HepG2 (cell line): ENCODE measurements around the gene LHX5. TPM values are rescaled to one million over a fixed set of nuclear protein-coding genes. Genes with fewer than 3 reads are reported as not detected.

Source experiments
- ATAC-seq: fragments of 200-7000 bp; cut with Tn5 transposase; 3 replicates; pipeline ENCODE4 v1.9.1; 2020; ENCODE audit warnings: mild to moderate bottlenecking, moderate library complexity
- BruUV-seq: library from RNA; stranded (reverse); fragments of 400-500 nt; replicated peaks from 2 replicates; lab custom pipeline; 2021; lab: Mats Ljungman, UMichigan
- CTCF ChIA-PET: fragments of 300-600 bp; formaldehyde crosslinking; extraction: SDS; loops from one replicate; lab custom pipeline; 2021; ENCODE audit warnings: low total read pairs, inconsistent platforms, low intra/inter-chr PET ratio; lab: Yijun Ruan, JAX
- POLR2A ChIA-PET: fragments of 350-600 bp; sonication (Branson Sonifier 250); formaldehyde crosslinking; loops from one replicate; lab custom pipeline; 2020; ENCODE audit warnings: antibody characterized with exemption, inconsistent platforms; lab: Yijun Ruan, JAX
- DNase-seq: peaks from one replicate; pipeline ENCODE4 v3.0.0-alpha.2; 2015; ENCODE audit warnings: low spot score
- FAIRE-seq: peaks from 3 replicates; lab custom pipeline; 2011; peaks lifted over from hg19 to GRCh38; lab: Jason Lieb, UNC
- H2AFZ ChIP-seq: one replicate; pipeline ENCODE4 v1.6.1; 2011; ENCODE audit warnings: low read length, inconsistent platforms
- H3K27ac ChIP-seq: fragments of 300-600 bp; 3 replicates; pipeline ENCODE4 v1.8.0; 2011; ENCODE audit warnings: mixed run types, mild to moderate bottlenecking, mixed read lengths, low read length, inconsistent platforms; ENCODE audit not compliant: insufficient read depth; ENCODE audit errors: extremely low read length
- H3K27me3 ChIP-seq, 2 experiments: fragments of 200-600 bp in 1 of 2; 2 replicates in 1 of 2; 3 replicates in 1 of 2; pipeline versions ENCODE4 v1.6.0 to v1.8.0; 2011; ENCODE audit warnings: low read length in 2 of 2, mild to moderate bottlenecking in 2 of 2, moderate library complexity in 2 of 2, inconsistent platforms in 1 of 2; ENCODE audit not compliant: insufficient read depth in 2 of 2, control insufficient read depth in 1 of 2
- H3K36me3 ChIP-seq, 2 experiments: fragments of 200-600 bp in 1 of 2; replicated peaks in 1 of 2; 2 replicates in 1 of 2; 3 replicates in 1 of 2; pipeline versions ENCODE4 v1.5.1 to v1.8.0; 2011; ENCODE audit warnings: low read length in 2 of 2, inconsistent platforms in 1 of 2; ENCODE audit not compliant: insufficient read depth in 2 of 2, control insufficient read depth in 1 of 2
- H3K4me1 ChIP-seq: 2 replicates; pipeline ENCODE4 v1.5.1; 2012; ENCODE audit warnings: low read length, inconsistent platforms; ENCODE audit not compliant: insufficient read depth
- H3K4me2 ChIP-seq: 2 replicates; pipeline ENCODE4 v1.6.0; 2011; ENCODE audit warnings: low read depth, low read length, inconsistent platforms
- H3K4me3 ChIP-seq, 3 experiments: fragments of 200-600 bp in 1 of 3; sonication (generic), shearing (Covaris generic) in 1 of 3; replicated peaks in 1 of 3; 2 replicates each; pipeline ENCODE4 v1.5.1; 2011 to 2016; ENCODE audit warnings: low read length in 3 of 3, inconsistent platforms in 2 of 3, low read depth in 2 of 3, mild to moderate bottlenecking in 2 of 3, control low read depth in 1 of 3, mixed read lengths in 1 of 3; ENCODE audit not compliant: insufficient read depth in 1 of 3
- H3K79me2 ChIP-seq: one replicate; pipeline ENCODE4 v1.6.1; 2011; ENCODE audit warnings: low read length, inconsistent platforms; ENCODE audit not compliant: insufficient read depth
- H3K9ac ChIP-seq: 2 replicates; pipeline ENCODE4 v1.6.0; 2011; ENCODE audit warnings: mild to moderate bottlenecking, low read depth, low read length, inconsistent platforms; ENCODE audit not compliant: insufficient read depth
- H3K9me3 ChIP-seq: 2 replicates; pipeline ENCODE4 v1.5.1; 2012; ENCODE audit warnings: mild to moderate bottlenecking, low read length
- H4K20me1 ChIP-seq: 2 replicates; pipeline ENCODE4 v1.6.0; 2011; ENCODE audit warnings: inconsistent platforms, mild to moderate bottlenecking, low read length, moderate library complexity; ENCODE audit not compliant: insufficient read depth
- DNMT1 ChIP-seq: sonication (generic); formaldehyde crosslinking; IDR thresholded peaks from 2 replicates; pipeline ENCODE4 v1.5.1; 2020; ENCODE audit warnings: mild to moderate bottlenecking, missing genetic modification reagents
- HDAC1 ChIP-seq: sonication (generic); formaldehyde crosslinking; IDR thresholded peaks from 2 replicates; pipeline ENCODE4 v1.5.1; 2020; ENCODE audit warnings: mild to moderate bottlenecking, missing genetic modification reagents
- PHF20 ChIP-seq: sonication (generic); formaldehyde crosslinking; IDR thresholded peaks from 2 replicates; pipeline ENCODE4 v1.5.0; 2020; ENCODE audit warnings: mild to moderate bottlenecking, missing genetic modification reagents
- PHF8 ChIP-seq: sonication (generic); formaldehyde crosslinking; IDR thresholded peaks from 2 replicates; pipeline ENCODE4 v1.5.0; 2020; ENCODE audit warnings: missing genetic modification reagents
- TIGD3 ChIP-seq: sonication (generic); formaldehyde crosslinking; IDR thresholded peaks from 2 replicates; pipeline ENCODE4 v1.5.1; 2020; ENCODE audit warnings: mild to moderate bottlenecking, missing genetic modification reagents, borderline replicate concordance
- ZNF20 ChIP-seq: sonication (generic); formaldehyde crosslinking; IDR thresholded peaks from 2 replicates; pipeline ENCODE4 v1.4.0; 2020; ENCODE audit warnings: mild to moderate bottlenecking, moderate library complexity, missing genetic modification reagents
- ZNF263 ChIP-seq: sonication (generic); formaldehyde crosslinking; IDR thresholded peaks from 2 replicates; pipeline ENCODE4 v1.4.0; 2020; ENCODE audit warnings: missing genetic modification reagents
- ZNF530 ChIP-seq: sonication (generic); formaldehyde crosslinking; IDR thresholded peaks from 2 replicates; pipeline ENCODE4 v1.5.0; 2020; ENCODE audit warnings: low read depth, mild to moderate bottlenecking, missing genetic modification reagents
- WGBS: methylation state at CpG from one replicate; pipeline ENCODE4 v1.1.6; 2017; ENCODE audit warnings: low lambda C conversion rate; 5-methylcytosine and 5-hydroxymethylcytosine counted together
- in situ Hi-C: cut with HindIII; loops from 2 replicates; pipeline ENCODE4 v1.10.0; 2017; ENCODE audit warnings: low pct_unique_long_range_greater_than_20kb; ENCODE audit not compliant: extremely low pct_ligation_motif_present
- intact Hi-C: fragments of 100-400 bp; cut with micrococcal nuclease; formaldehyde crosslinking; loops from one replicate; pipeline ENCODE4 v1.10.0; 2022; ENCODE audit not compliant: unreplicated experiment
- polyA plus RNA-seq, 8 experiments: library from polyadenylated mRNA; depleted of rRNA in 3 of 8; stranded (reverse) in 7 of 8; unstranded in 1 of 8; fragments of >200 nt; fragmentation: Illumina TruSeq in 4 of 8; extraction: Trizol in 4 of 8; gene quantifications; 2 replicates each; pipeline versions ENCODE4 v1.2.1 to v1.2.3, GENCODE V29; 2011 to 2016; ENCODE audit warnings: low read depth in 4 of 8, missing spikeins in 1 of 8, mixed read lengths in 1 of 8; ENCODE audit not compliant: insufficient read depth in 1 of 8
- total RNA-seq, 5 experiments: library from RNA; depleted of rRNA; stranded (reverse); fragments of >200 nt; fragmentation: Illumina TruSeq; extraction: Trizol; gene quantifications; 2 replicates each; pipeline ENCODE4 v1.2.3, GENCODE V29; 2016; ENCODE audit warnings: low read depth in 1 of 5
- TF ChIP-seq, protein P1 (sequence below): sonication (generic); formaldehyde crosslinking; IDR thresholded peaks from 2 replicates; pipeline ENCODE4 v1.8.0; 2022; ENCODE audit warnings: missing genetic modification reagents, mild to moderate bottlenecking, inconsistent platforms, borderline replicate concordance
- TF ChIP-seq, protein P2 (sequence below): sonication (generic); formaldehyde crosslinking; IDR thresholded peaks from 2 replicates; pipeline ENCODE4 v1.9.0; 2021; ENCODE audit warnings: mild to moderate bottlenecking, missing genetic modification reagents

LHX5 gene
- total and polyA plus RNA-seq, 2 of the 13 experiments (the other 11 are each of a cell fraction or from before 2014, with no cell fraction given): not detected

DNA sequence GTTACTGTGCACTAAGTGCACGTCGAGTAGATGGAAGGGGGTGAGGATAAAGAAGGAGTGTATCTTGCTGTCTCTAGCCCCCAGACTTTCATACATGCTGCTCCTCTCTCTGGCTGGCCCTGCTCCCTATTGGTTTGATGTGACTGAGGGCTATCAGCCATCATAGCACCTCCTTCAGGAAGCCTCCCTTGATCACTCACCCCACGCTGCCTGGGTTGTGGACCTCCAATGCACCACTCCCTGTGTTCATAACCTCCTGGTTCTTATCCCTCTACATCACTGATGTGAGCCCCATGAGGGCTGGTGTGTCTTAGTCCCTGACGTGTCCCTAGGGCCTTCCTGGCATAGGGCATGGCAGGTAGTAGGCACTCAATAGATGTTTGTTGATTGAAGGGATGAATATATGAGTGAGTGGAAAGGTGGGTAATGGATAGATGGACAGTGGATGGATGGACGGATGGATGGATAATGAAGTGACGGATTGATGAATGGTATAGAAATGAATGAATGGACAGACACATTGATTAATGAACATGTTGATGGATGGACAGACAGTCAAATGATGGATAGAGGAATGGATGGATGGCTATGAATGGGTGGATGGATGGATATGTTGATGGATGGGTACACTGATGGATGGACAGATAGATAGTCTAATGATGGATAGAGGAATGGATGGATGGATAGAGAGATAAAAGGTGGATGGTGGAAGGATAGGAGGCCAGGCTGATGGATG lies 34.5 kb downstream of the LHX5 start:
- Histone ChIP-seq H4K20me1 (no peaks in the 10 kb centered on the region), H3K27me3 (peaks cover 0 to 19% of the 10 kb centered on the region in 2 experiments; a peak in 1 of 5 replicates), H3K27ac (no peak overlapping the region), H3K9me3 (no peaks in the 10 kb centered on the region), H3K4me1 (peaks cover 7% of the 10 kb centered on the region; the same call in 1 of the 2 replicates), H2AFZ (no peak overlapping the region), H3K4me3 (no peak overlapping the region), H3K4me2 (no peak overlapping the region), H3K79me2 (no peaks in the 10 kb centered on the region), H3K9ac (no peak overlapping the region), H3K36me3 (no peaks in the 10 kb centered on the region)
- DNase-seq: no peak
- POLR2A ChIA-PET: no interaction called here
- no peak for ATAC-seq
- 22% methylated on average over 6 of the region's 6 CpGs for WGBS
- in situ Hi-C loops (loop anchor here (10.0 kb wide), 1 partner anchor 478 kb away; no protein-coding TSS in a partner anchor), intact Hi-C loops (no loop called here)
- no TSS peak for BruUV-seq
- no peak for FAIRE-seq
- TF ChIP-seq DNMT1 (CRISPR knock-in tag) (no peak), ZNF20 (CRISPR knock-in tag) (no peak), TIGD3 (CRISPR knock-in tag) (no peak), PHF20 (CRISPR knock-in tag) (no peak), ZNF530 (no peak), PHF8 (CRISPR knock-in tag) (no peak), ZNF263 (CRISPR knock-in tag) (no peak), HDAC1 (CRISPR knock-in tag) (no peak)
- TF ChIP-seq, protein P1, sequence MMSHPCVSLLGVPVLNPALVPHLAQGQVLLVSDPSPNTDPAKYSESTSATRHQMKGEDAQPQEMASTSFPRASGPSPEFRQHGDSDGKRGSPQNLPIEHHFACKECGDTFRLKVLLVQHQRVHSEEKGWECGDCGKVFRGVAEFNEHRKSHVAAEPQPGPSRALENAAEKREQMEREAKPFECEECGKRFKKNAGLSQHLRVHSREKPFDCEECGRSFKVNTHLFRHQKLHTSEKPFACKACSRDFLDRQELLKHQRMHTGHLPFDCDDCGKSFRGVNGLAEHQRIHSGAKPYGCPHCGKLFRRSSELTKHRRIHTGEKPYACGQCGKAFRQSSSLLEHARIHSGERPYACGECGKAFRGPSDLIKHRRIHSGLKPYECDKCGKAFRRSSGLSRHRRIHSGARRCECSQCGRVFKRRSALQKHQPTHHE (CRISPR knock-in tag): no peak
- TF ChIP-seq, protein P2, sequence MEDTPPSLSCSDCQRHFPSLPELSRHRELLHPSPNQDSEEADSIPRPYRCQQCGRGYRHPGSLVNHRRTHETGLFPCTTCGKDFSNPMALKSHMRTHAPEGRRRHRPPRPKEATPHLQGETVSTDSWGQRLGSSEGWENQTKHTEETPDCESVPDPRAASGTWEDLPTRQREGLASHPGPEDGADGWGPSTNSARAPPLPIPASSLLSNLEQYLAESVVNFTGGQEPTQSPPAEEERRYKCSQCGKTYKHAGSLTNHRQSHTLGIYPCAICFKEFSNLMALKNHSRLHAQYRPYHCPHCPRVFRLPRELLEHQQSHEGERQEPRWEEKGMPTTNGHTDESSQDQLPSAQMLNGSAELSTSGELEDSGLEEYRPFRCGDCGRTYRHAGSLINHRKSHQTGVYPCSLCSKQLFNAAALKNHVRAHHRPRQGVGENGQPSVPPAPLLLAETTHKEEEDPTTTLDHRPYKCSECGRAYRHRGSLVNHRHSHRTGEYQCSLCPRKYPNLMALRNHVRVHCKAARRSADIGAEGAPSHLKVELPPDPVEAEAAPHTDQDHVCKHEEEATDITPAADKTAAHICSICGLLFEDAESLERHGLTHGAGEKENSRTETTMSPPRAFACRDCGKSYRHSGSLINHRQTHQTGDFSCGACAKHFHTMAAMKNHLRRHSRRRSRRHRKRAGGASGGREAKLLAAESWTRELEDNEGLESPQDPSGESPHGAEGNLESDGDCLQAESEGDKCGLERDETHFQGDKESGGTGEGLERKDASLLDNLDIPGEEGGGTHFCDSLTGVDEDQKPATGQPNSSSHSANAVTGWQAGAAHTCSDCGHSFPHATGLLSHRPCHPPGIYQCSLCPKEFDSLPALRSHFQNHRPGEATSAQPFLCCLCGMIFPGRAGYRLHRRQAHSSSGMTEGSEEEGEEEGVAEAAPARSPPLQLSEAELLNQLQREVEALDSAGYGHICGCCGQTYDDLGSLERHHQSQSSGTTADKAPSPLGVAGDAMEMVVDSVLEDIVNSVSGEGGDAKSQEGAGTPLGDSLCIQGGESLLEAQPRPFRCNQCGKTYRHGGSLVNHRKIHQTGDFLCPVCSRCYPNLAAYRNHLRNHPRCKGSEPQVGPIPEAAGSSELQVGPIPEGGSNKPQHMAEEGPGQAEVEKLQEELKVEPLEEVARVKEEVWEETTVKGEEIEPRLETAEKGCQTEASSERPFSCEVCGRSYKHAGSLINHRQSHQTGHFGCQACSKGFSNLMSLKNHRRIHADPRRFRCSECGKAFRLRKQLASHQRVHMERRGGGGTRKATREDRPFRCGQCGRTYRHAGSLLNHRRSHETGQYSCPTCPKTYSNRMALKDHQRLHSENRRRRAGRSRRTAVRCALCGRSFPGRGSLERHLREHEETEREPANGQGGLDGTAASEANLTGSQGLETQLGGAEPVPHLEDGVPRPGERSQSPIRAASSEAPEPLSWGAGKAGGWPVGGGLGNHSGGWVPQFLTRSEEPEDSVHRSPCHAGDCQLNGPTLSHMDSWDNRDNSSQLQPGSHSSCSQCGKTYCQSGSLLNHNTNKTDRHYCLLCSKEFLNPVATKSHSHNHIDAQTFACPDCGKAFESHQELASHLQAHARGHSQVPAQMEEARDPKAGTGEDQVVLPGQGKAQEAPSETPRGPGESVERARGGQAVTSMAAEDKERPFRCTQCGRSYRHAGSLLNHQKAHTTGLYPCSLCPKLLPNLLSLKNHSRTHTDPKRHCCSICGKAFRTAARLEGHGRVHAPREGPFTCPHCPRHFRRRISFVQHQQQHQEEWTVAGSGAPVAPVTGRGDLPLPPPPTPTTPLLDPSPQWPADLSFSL (CRISPR knock-in tag): no peak
- CTCF ChIA-PET: no interaction called here
